Measurements from ENCODE around the gene AP2A2. TPM values are rescaled to one million over a fixed set of nuclear protein-coding genes. Genes with fewer than 3 reads are reported as not detected.

AP2A2 gene
- total RNA-seq, 2 donors from 2014 or later, result 69.1 to 76.2 TPM

GRCh38 chr11:1027483-1028290 is 102.0 kb downstream of the AP2A2 start:
- Mint-ChIP-seq H3K36me3 (ENCODE audit: low read depth) (no peaks in the 10 kb centered on the region), H3K27ac (no peak overlapping the region), H3K4me3 (no peak overlapping the region), H3K9me3 (peaks cover 4% of the 10 kb centered on the region), H3K27me3 (no peaks in the 10 kb centered on the region), H3K4me1 (peaks cover 6% of the 10 kb centered on the region)
- no peak for ATAC-seq (replicated peaks)

DNA sequence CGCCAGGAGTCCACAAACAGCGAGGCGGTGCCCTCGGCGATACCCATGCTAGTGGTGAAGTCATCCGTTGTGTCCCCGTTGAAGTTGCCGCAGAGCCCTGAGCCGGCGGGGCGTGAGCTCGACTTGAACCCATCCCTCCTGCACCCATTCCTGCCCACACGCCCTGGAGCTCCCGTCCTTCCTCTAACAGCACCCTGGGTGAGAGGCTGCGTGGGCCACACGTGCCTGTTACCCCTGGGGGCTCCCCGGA is 102.5 kb downstream of the AP2A2 start:
- peaks cover 4% of the 10 kb centered on the region for H3K9me3 Mint-ChIP-seq
- H3K27ac Mint-ChIP-seq, result no peak overlapping the region
- peaks cover under 1% of the 10 kb centered on the region for H3K4me1 Mint-ChIP-seq
- no peaks in the 10 kb centered on the region for H3K36me3 Mint-ChIP-seq (ENCODE audit: low read depth)
- no peak for ATAC-seq (replicated peaks)
- no peak overlapping the region for H3K4me3 Mint-ChIP-seq
- no peaks in the 10 kb centered on the region for H3K27me3 Mint-ChIP-seq

GRCh38 chr11:1028616-1029015 is 102.9 kb downstream of the AP2A2 start:
- H3K27ac Mint-ChIP-seq, result no peak overlapping the region
- H3K27me3 Mint-ChIP-seq, result no peaks in the 10 kb centered on the region
- peaks cover 4% of the 10 kb centered on the region for H3K9me3 Mint-ChIP-seq
- no peaks in the 10 kb centered on the region for H3K36me3 Mint-ChIP-seq (ENCODE audit: low read depth)
- no peaks in the 10 kb centered on the region for H3K4me1 Mint-ChIP-seq
- no peak overlapping the region for H3K4me3 Mint-ChIP-seq
- ATAC-seq (replicated peaks), result no peak

- Mint-ChIP-seq H3K4me3 (no peak overlapping the region), H3K27me3 (no peaks in the 10 kb centered on the region), H3K9me3 (peaks cover 4% of the 10 kb centered on the region), H3K27ac (no peak overlapping the region), H3K4me1 (no peaks in the 10 kb centered on the region), H3K36me3 (ENCODE audit: low read depth) (no peaks in the 10 kb centered on the region)
- ATAC-seq (replicated peaks), result no peak
Measured at GRCh38 chr11:1029051-1029450, 103.4 kb downstream of the AP2A2 start.

- H3K27me3 Mint-ChIP-seq, result no peaks in the 10 kb centered on the region
- H3K4me1 Mint-ChIP-seq, result no peaks in the 10 kb centered on the region
- H3K9me3 Mint-ChIP-seq, result peaks cover 4% of the 10 kb centered on the region
- H3K27ac Mint-ChIP-seq, result no peak overlapping the region
- no peaks in the 10 kb centered on the region for H3K36me3 Mint-ChIP-seq (ENCODE audit: low read depth)
- ATAC-seq (replicated peaks), result no peak
- no peak overlapping the region for H3K4me3 Mint-ChIP-seq
Measured at GRCh38 chr11:1029654-1030053, 104.0 kb downstream of the AP2A2 start.

DNA sequence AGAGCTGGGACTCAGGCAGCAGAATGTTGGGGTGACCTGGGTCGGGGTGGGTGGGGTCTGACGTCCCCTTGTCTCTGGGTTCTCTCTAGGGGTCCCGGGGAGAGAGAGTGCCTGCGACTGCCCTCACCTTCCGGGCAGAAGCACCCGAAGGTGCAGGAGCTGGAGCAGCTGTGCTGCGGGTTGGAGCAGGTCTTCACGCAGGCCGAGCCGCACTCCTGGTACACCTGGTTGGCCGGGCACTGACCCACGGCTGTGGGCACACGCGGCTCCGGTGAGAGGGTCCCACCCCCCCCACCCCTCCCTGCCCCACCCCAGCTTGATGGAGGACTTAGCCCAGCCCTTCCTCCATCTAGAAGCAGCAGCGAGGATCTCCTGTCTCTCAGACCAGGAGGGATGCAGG is 104.4 kb downstream of the AP2A2 start:
- Mint-ChIP-seq H3K9me3 (peaks cover 4% of the 10 kb centered on the region), H3K27ac (no peak overlapping the region), H3K4me3 (no peak overlapping the region), H3K36me3 (ENCODE audit: low read depth) (no peaks in the 10 kb centered on the region), H3K27me3 (no peaks in the 10 kb centered on the region), H3K4me1 (no peaks in the 10 kb centered on the region)
- no peak for ATAC-seq (replicated peaks)

DNA sequence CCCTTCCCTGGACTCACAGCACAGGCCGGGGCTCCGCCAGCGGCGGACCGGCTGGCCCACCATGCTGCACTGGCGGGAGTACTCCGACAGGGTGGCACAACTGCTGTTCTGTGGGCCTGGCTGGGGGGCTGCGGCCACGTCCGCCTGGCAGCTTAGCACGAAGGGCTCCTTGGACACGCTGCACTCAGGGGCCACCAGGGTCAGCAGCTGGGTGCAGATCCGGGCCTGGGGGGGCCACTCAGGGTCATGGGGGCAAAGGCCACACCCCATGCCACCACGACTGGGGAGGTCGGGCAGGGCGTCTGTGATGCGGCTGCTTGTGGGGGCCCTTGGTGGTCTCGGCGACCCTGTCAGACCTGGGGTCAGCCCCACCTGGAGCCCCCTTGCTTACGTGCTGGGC is 104.9 kb downstream of the AP2A2 start:
- H3K4me1 Mint-ChIP-seq, result no peaks in the 10 kb centered on the region
- no peak overlapping the region for H3K4me3 Mint-ChIP-seq
- no peaks in the 10 kb centered on the region for H3K36me3 Mint-ChIP-seq (ENCODE audit: low read depth)
- H3K27ac Mint-ChIP-seq, result no peak overlapping the region
- no peak for ATAC-seq (replicated peaks)
- H3K27me3 Mint-ChIP-seq, result no peaks in the 10 kb centered on the region
- H3K9me3 Mint-ChIP-seq, result peaks cover 4% of the 10 kb centered on the region

DNA sequence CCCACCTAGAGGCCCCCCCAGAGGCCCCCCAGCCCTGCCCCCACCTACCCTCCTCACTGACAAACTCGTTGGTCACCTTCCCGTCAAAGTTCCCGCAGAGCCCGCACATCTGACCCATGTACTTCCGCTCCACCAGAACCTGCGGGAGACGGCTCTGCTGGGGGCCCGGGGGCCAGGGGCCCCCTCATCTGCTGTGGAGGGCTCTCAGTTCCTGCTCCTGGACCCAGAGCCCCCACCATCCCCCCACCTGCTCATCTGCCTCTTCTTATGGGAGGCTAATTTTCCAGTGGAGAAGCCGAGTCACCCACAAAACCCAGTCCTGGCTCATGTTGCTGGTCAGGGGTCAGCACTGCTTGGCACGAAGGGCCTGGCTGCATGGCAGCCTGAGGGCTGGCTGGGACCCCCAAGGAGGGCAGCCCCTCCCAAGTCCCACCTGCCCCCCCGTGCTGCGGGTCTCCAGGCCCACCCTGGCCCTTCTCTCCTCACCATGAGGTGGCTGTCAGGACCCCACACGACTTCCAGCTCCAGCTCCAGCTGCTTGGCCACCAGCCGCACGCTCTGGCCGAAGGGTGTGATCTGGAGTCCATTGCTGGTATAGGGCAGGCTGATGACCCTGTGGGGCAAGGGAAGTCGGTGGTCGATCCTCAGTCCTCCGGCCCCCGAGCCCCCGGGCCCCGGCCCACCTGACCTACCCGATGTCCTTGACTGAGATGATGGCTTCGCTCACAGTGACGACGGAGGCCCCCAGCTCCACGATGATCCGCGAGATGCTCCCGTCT is 105.6 kb downstream of the AP2A2 start:
- ATAC-seq (replicated peaks), result no peak
- Mint-ChIP-seq H3K27ac (no peak overlapping the region), H3K36me3 (ENCODE audit: low read depth) (no peaks in the 10 kb centered on the region), H3K4me1 (no peaks in the 10 kb centered on the region), H3K9me3 (peaks cover 4% of the 10 kb centered on the region), H3K4me3 (no peak overlapping the region), H3K27me3 (no peaks in the 10 kb centered on the region)

DNA sequence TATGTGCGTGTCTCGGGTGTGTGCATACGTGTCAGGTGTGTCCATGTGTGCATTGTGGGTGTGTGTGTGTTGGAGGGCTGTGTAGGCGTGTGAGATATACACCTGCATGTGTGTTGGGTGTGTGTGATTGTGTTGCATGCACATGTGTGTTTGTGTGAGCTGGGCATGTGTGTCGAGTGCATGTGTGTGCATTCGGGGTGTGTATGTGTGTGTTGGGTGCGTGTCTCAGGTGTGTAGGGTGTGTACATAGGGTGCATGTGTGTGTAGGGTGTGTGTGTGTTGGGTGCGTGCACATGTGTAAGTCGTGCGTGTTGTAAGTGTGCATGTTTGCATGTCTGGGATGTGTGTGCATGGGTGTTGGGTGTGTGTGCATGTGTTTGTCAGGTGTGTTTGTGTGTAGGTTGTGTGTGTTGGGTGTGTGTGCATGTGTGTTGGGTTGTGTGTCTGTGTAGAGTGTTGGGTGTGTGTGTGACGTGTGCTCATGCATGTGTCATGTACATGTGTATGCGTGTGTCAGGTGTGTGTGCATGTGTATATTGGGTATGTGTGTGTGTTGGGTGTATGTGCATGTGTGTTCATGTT is 106.7 kb downstream of the AP2A2 start:
- Mint-ChIP-seq H3K27me3 (no peaks in the 10 kb centered on the region), H3K9me3 (peaks cover 4% of the 10 kb centered on the region), H3K4me3 (no peak overlapping the region), H3K36me3 (ENCODE audit: low read depth) (no peaks in the 10 kb centered on the region), H3K4me1 (no peaks in the 10 kb centered on the region), H3K27ac (no peak overlapping the region)
- no peak for ATAC-seq (replicated peaks)

DNA sequence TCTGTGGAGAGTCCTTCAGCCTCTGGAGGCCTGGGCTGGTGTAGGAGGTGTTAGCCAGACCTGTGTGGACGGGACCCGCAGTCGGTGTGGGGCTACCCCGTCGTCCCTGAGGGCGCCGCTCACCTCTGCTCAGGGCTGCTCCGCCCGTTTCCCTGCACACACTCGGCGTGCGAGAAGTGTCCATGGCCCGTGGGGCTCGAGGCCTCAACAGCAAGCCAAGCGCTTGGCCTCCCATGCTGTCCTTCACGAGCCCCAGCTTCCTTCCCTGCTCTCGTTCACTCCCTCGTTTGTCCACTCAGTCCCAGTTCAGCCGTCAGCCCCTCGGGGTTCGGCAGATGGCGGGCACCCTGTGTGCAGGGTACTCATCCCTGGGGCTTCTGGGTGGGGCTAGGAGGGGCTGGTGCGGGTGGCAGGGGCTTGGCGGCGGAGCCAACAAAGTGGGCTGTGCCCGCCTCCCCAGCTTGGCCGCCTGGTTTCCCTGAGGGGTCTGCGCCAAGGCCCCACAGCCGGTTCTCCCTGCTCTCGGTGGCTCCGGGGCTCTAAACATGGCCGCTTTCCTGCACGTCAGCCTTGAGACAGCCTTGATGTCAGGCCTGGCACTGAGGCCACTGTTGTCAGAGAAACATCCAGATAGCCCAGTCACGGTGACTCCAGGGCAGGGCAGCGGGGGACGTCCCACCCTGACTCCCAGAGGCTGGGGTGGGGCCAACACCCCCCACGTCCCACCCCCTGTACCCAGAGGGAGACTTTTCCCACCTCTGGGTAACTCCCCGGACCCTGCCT is 107.5 kb downstream of the AP2A2 start:
- H3K27ac Mint-ChIP-seq, result no peak overlapping the region
- no peaks in the 10 kb centered on the region for H3K36me3 Mint-ChIP-seq (ENCODE audit: low read depth)
- ATAC-seq (replicated peaks), result no peak
- H3K4me3 Mint-ChIP-seq, result no peak overlapping the region
- H3K27me3 Mint-ChIP-seq, result no peaks in the 10 kb centered on the region
- H3K9me3 Mint-ChIP-seq, result peaks cover 4% of the 10 kb centered on the region
- H3K4me1 Mint-ChIP-seq, result no peaks in the 10 kb centered on the region

DNA sequence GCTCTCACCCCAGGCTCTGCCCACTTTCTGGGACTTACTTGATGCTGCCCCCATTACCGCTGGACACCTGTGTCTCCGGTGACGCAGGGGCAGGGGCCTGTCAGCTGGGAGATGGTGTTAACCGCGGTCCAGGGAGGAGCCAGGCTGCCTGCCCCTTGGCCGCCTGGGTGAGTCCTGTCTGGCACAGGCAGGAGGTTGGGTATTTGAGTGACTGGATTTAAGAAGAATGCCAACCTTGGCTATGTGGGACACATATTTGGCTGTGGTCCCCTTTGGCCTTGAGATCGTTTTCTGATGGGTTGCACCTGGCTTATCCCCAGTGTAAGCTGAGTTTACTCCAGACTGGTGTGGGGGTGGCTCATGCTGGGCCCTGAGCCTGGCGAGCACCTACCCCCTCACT is 108.3 kb downstream of the AP2A2 start:
- no peak overlapping the region for H3K4me3 Mint-ChIP-seq
- no peaks in the 10 kb centered on the region for H3K27me3 Mint-ChIP-seq

GRCh38 chr11:1034456-1035295 is 109.0 kb downstream of the AP2A2 start:
- H3K4me1 Mint-ChIP-seq, result no peaks in the 10 kb centered on the region
- no peaks in the 10 kb centered on the region for H3K27me3 Mint-ChIP-seq
- H3K27ac Mint-ChIP-seq, result no peak overlapping the region
- H3K4me3 Mint-ChIP-seq, result no peak overlapping the region
- peaks cover 4% of the 10 kb centered on the region for H3K9me3 Mint-ChIP-seq
- no peak for ATAC-seq (replicated peaks)
- H3K36me3 Mint-ChIP-seq (ENCODE audit: low read depth), result no peaks in the 10 kb centered on the region

More for the DNA sequence above, 108.3 kb downstream of the AP2A2 start:
- Mint-ChIP-seq H3K9me3 (peaks cover 4% of the 10 kb centered on the region), H3K4me1 (no peaks in the 10 kb centered on the region), H3K27ac (no peak overlapping the region), H3K36me3 (ENCODE audit: low read depth) (no peaks in the 10 kb centered on the region)
- ATAC-seq (replicated peaks), result no peak

DNA sequence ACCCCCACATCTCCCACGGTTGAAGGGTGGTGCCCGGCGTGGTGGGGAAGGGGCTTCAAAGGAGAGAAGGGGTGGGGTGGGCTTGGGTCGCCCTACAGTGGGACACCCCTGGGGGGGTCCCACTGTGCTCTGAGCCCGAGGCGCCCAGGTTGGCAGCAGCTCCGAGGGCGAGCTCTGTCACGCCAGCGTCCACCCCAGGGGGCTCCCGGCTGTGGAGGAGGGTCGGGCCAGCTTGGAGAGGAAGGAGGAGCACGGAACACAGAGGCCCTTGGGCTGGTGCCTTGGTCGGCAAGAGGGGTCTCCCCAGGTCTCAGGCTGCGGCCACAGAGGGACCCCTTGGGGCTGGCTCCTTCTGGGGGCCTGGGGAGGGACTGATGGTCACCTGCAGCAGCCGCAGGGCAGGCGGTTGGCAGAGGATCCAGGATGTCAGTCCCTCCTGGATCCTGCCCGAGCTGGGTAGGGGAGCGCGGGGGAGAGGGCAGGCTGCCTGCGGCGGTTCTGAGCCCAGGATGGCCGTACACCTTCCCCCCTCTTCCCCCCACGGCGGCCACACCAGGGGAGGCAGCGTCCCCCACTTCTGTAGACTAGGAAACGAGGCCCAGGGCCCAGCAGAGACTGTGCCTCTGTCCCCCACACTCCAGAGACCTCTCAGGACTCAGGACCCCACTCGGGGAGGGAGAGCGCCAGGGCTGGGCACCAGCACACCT is 110.1 kb downstream of the AP2A2 start:
- Mint-ChIP-seq H3K27ac (no peak overlapping the region), H3K27me3 (no peaks in the 10 kb centered on the region), H3K9me3 (peaks cover 4% of the 10 kb centered on the region), H3K4me1 (no peaks in the 10 kb centered on the region), H3K4me3 (no peak overlapping the region), H3K36me3 (ENCODE audit: low read depth) (no peaks in the 10 kb centered on the region)
- ATAC-seq (replicated peaks), result no peak

Measured in activated T-helper 17 cell treated with anti-CD3 and anti-CD28 coated beads, Interleukin-2, amount 50 U/mL, for 72 hours (primary cell).